ENCODE measurements around the gene ATF7.

DNA sequence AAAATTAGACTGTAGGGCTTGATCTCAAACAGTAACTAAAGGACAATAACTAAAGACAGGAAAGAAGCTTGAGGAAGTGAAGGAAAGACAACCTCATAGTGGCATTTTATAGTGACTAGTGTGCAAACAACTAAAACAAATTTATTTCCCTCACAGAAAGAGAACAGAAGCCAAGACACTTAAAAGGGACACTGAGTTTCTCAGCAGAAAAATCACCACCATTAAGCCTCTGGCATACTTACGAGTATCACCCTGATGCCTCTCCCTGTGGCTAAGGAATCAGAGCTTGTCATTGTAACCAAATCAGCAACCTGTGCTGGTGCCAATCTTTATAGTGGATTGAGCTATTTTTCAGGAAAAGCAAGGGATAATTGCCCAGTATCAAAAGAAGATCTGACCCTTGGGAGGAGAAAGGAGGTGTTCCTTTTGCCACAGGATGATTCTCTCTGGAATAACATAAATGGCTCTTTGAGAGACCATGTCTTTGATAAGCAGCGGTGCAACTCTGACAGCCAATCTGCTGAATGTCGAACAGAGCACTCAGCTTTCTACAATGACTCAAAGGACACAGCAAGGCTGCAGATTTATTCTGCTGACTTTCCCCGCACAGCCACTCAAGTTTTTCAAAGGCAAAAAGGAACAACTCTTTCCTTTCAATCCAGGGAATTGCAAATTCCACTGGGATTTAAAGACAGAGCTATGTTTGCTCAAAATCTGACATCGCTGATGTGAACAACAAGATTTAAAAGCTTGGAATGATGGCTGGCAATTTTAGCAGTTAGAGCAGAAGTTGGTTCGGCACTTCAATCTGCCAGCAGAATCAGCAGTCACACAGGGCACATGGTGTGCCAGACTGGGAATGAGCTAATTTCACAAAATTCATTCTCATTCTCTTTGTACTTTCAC, 34.6 kb downstream of the ATF7 start:
- TF ChIP-seq POLR2A (IDR thresholded peaks at IDR 0.05) (no peak), POLR2AphosphoS5 (IDR thresholded peaks at IDR 0.05) (peak; percentile 75)
- TF ChIP-seq, protein P1, sequence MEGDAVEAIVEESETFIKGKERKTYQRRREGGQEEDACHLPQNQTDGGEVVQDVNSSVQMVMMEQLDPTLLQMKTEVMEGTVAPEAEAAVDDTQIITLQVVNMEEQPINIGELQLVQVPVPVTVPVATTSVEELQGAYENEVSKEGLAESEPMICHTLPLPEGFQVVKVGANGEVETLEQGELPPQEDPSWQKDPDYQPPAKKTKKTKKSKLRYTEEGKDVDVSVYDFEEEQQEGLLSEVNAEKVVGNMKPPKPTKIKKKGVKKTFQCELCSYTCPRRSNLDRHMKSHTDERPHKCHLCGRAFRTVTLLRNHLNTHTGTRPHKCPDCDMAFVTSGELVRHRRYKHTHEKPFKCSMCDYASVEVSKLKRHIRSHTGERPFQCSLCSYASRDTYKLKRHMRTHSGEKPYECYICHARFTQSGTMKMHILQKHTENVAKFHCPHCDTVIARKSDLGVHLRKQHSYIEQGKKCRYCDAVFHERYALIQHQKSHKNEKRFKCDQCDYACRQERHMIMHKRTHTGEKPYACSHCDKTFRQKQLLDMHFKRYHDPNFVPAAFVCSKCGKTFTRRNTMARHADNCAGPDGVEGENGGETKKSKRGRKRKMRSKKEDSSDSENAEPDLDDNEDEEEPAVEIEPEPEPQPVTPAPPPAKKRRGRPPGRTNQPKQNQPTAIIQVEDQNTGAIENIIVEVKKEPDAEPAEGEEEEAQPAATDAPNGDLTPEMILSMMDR (IDR thresholded peaks at IDR 0.05), result no peak
